Neural cell (in vitro differentiated cells): Measurements from ENCODE around the gene POFUT1.

Experiments
- EZH2 ChIP-seq: fragments of 200-600, 300-800 bp; shearing (Covaris generic), sonication (generic); IDR thresholded peaks from 2 replicates; pipeline ENCODE4 v1.6.1; 2014; ENCODE audit warnings: antibody characterized with exemption, low read length, borderline replicate concordance, mild to moderate bottlenecking; ENCODE audit not compliant: insufficient read depth, poor library complexity, severe bottlenecking
- MXI1 ChIP-seq: fragments of 450-650 bp; conservative IDR thresholded peaks from 2 replicates; pipeline ENCODE4 v1.6.1; 2014; ENCODE audit warnings: antibody characterized with exemption, mild to moderate bottlenecking; ENCODE audit not compliant: poor library complexity, severe bottlenecking
- POLR2AphosphoS5 ChIP-seq: IDR thresholded peaks from 2 replicates; pipeline ENCODE4 v1.6.1; 2012
- RAD21 ChIP-seq: fragments of 450-650 bp; conservative IDR thresholded peaks from 2 replicates; pipeline ENCODE4 v1.6.1; 2014; ENCODE audit warnings: antibody characterized with exemption, mild to moderate bottlenecking, moderate library complexity

DNA sequence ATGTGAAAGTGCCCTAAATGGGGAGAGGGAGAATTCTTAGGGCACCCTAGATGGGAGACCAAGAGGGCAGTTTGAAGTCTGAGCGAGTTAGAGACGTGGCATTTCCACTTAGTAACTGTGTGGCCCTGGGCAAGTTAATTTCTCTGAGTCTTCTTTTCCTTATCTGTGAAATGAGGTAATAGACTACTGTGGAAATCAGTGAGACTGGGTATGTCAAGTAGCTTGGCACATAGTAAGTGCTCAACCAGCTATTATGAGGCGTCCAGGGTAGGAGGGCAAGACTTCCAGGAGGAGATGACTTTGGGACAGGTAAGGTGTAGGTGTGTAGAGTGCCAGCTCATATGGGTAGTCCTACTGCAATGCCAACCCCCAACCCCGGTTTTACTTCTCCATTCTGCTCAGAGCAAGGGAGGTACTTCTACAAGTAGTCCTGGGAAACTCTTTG lies 70.5 kb downstream of the POFUT1 start:
- TF ChIP-seq RAD21 (no peak), MXI1 (no peak), EZH2 (no peak), POLR2AphosphoS5 (no peak)
